Activated CD4-positive, alpha-beta T cell treated with anti-CD3 and anti-CD28 coated beads, Interleukin-2, amount 50 U/mL, for 16 hours (primary cell): ENCODE results near the gene LDLRAP1.

Source experiments
- DNase-seq: peaks from one replicate; pipeline ENCODE4 v3.0.0-alpha.2; 2020

LDLRAP1 gene

GRCh38 chr1:25611843-25612242 is 68.4 kb downstream of the LDLRAP1 start:
- no peak for DNase-seq

- no peak for DNase-seq
Measured at GRCh38 chr1:25612421-25612820, 69.0 kb downstream of the LDLRAP1 start.

GRCh38 chr1:25613091-25613490 is 69.7 kb downstream of the LDLRAP1 start:
- DNase-seq = no peak

GRCh38 chr1:25614501-25615171 is 71.2 kb downstream of the LDLRAP1 start:
- no peak for DNase-seq

- no peak for DNase-seq
Measured at GRCh38 chr1:25615172-25615541, 71.8 kb downstream of the LDLRAP1 start.

- DNase-seq = no peak
Measured at GRCh38 chr1:25615563-25616094, 72.2 kb downstream of the LDLRAP1 start.

GRCh38 chr1:25616095-25616986 is 72.9 kb downstream of the LDLRAP1 start, which contains the start of gene MAN1C1:
TSS of gene MAN1C1 (plus strand) at chr1:25616791. CDS start at chr1:25617798, 1,007 bp downstream.
- DNase-seq = peak; percentile 67

- DNase-seq = no peak
Measured at GRCh38 chr1:25616987-25617624, 73.7 kb downstream of the LDLRAP1 start.

GRCh38 chr1:25617625-25618432 is 74.4 kb downstream of the LDLRAP1 start:
- no peak for DNase-seq

GRCh38 chr1:25618433-25618808 is 75.0 kb downstream of the LDLRAP1 start:
- no peak for DNase-seq
